Muscle layer of duodenum (tissue), 2 donors: ENCODE data around the gene RNLS.

Source experiments
- H3K27ac ChIP-seq: one replicate; pipeline ENCODE4 v1.7.0; 2013; ENCODE audit warnings: mild to moderate bottlenecking, low read length
- H3K27me3 ChIP-seq: one replicate; pipeline ENCODE4 v1.7.0; 2013; ENCODE audit warnings: low read depth, mild to moderate bottlenecking, control low read depth, low read length
- H3K36me3 ChIP-seq, 2 donors: one replicate each; pipeline ENCODE4 v1.7.0; 2013; ENCODE audit warnings: low read length in 2 of 2, control low read depth in 1 of 2, mild to moderate bottlenecking in 1 of 2; ENCODE audit not compliant: insufficient read depth in 2 of 2, control insufficient read depth in 1 of 2
- H3K4me1 ChIP-seq, 2 donors: one replicate each; pipeline ENCODE4 v1.7.0; 2013; ENCODE audit warnings: low read length in 2 of 2, mild to moderate bottlenecking in 2 of 2, control low read depth in 1 of 2, moderate library complexity in 1 of 2; ENCODE audit not compliant: insufficient read depth in 2 of 2, control insufficient read depth in 1 of 2
- H3K4me3 ChIP-seq, 2 donors: one replicate each; pipeline ENCODE4 v1.7.0; 2013; ENCODE audit warnings: low read length in 2 of 2, low read depth in 1 of 2, mild to moderate bottlenecking in 1 of 2
- H3K9me3 ChIP-seq, 2 donors: one replicate each; pipeline ENCODE4 v1.7.0; 2013; ENCODE audit warnings: low read length in 2 of 2, control low read depth in 1 of 2, mild to moderate bottlenecking in 1 of 2; ENCODE audit not compliant: control insufficient read depth in 1 of 2
- donor health status: healthy.

The RNLS gene

GRCh38 chr10:88471899-88472298 lies 111.2 kb downstream of the RNLS start:
- no peak overlapping the region for H3K27ac ChIP-seq
- no peaks in the 10 kb centered on the region for H3K36me3 ChIP-seq
- H3K9me3 ChIP-seq: no peaks in the 10 kb centered on the region
- peaks cover 0 to 4% of the 10 kb centered on the region in 2 donors for H3K4me1 ChIP-seq
- no peak overlapping the region for H3K4me3 ChIP-seq
- H3K27me3 ChIP-seq: no peaks in the 10 kb centered on the region

GRCh38 chr10:88467835-88468485 lies 115.2 kb downstream of the RNLS start:
- H3K4me1 ChIP-seq: no peaks in the 10 kb centered on the region
- H3K4me3 ChIP-seq: no peak overlapping the region
- H3K27me3 ChIP-seq: no peaks in the 10 kb centered on the region
- H3K27ac ChIP-seq: no peak overlapping the region
- H3K36me3 ChIP-seq: no peaks in the 10 kb centered on the region
- H3K9me3 ChIP-seq: no peaks in the 10 kb centered on the region

DNA sequence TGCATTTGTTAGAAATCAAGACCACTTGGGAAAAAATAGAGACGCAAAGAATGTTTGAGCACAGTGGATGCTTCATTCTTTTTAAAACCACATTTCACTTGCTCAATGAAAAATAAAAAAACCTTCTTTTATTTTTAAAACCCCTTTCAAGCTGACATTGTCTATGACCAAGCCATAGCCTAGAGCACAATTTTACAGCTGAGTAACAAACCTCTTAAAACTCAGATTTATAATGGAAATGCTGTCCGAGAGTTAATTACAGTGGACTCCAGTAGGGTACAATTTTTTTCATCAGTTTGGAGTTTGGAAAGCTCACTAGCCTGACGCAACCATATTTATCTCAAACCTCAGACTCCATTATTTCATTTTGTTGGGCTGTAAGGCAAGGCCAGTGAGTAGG lies 116.3 kb downstream of the RNLS start:
- no peaks in the 10 kb centered on the region for H3K27me3 ChIP-seq
- no peak overlapping the region for H3K4me3 ChIP-seq
- H3K4me1 ChIP-seq: no peaks in the 10 kb centered on the region
- H3K9me3 ChIP-seq: no peaks in the 10 kb centered on the region
- H3K27ac ChIP-seq: no peak overlapping the region
- H3K36me3 ChIP-seq: no peaks in the 10 kb centered on the region

DNA sequence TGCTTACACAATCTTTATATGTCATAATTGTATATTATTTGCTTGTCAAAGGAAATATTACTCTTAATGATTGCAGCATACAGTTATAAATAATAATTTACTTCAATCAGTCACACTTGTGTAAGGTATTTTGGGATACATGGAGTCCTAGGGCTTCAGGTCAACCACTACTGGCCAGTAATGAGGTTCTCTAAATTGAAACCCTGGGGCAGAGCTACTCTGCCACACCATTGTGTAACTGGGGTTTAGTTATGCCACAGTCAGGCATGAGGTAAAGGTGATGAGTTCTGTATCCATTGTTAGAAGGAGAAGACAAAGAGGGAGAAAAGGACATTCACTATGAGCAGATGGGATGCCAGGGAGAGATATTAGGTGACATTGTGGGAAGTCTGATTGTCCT lies 117.4 kb downstream of the RNLS start:
- Histone ChIP-seq H3K9me3 (no peaks in the 10 kb centered on the region), H3K4me1 (no peaks in the 10 kb centered on the region), H3K27ac (no peak overlapping the region), H3K4me3 (no peak overlapping the region), H3K36me3 (no peaks in the 10 kb centered on the region), H3K27me3 (no peaks in the 10 kb centered on the region)

- no peaks in the 10 kb centered on the region for H3K36me3 ChIP-seq
- no peaks in the 10 kb centered on the region for H3K9me3 ChIP-seq
- no peak overlapping the region for H3K4me3 ChIP-seq
- no peaks in the 10 kb centered on the region for H3K4me1 ChIP-seq
- H3K27ac ChIP-seq: no peak overlapping the region
- no peaks in the 10 kb centered on the region for H3K27me3 ChIP-seq
Measured at GRCh38 chr10:88463811-88464210, 119.3 kb downstream of the RNLS start.

- Histone ChIP-seq H3K27ac (no peak overlapping the region), H3K9me3 (no peaks in the 10 kb centered on the region), H3K27me3 (no peaks in the 10 kb centered on the region), H3K4me1 (no peaks in the 10 kb centered on the region), H3K4me3 (no peak overlapping the region), H3K36me3 (no peaks in the 10 kb centered on the region)
Measured at GRCh38 chr10:88461426-88461825, 121.7 kb downstream of the RNLS start.

- no peaks in the 10 kb centered on the region for H3K27me3 ChIP-seq
- no peak overlapping the region for H3K4me3 ChIP-seq
- H3K4me1 ChIP-seq: no peaks in the 10 kb centered on the region
- no peaks in the 10 kb centered on the region for H3K9me3 ChIP-seq
- H3K27ac ChIP-seq: no peak overlapping the region
- no peaks in the 10 kb centered on the region for H3K36me3 ChIP-seq
Measured at GRCh38 chr10:88459530-88459929, 123.6 kb downstream of the RNLS start.

- Histone ChIP-seq H3K27me3 (no peaks in the 10 kb centered on the region), H3K27ac (no peak overlapping the region)
Measured at GRCh38 chr10:88458209-88458608, 124.9 kb downstream of the RNLS start.

GRCh38 chr10:88457660-88458059 lies 125.5 kb downstream of the RNLS start:
- H3K9me3 ChIP-seq: no peaks in the 10 kb centered on the region
- H3K4me1 ChIP-seq: no peaks in the 10 kb centered on the region
- no peak overlapping the region for H3K27ac ChIP-seq
- H3K4me3 ChIP-seq: no peak overlapping the region
- H3K27me3 ChIP-seq: no peaks in the 10 kb centered on the region
- no peaks in the 10 kb centered on the region for H3K36me3 ChIP-seq

More at GRCh38 chr10:88458209-88458608, 124.9 kb downstream of the RNLS start:
- Histone ChIP-seq H3K4me3 (no peak overlapping the region), H3K36me3 (no peaks in the 10 kb centered on the region), H3K4me1 (no peaks in the 10 kb centered on the region), H3K9me3 (no peaks in the 10 kb centered on the region)

DNA sequence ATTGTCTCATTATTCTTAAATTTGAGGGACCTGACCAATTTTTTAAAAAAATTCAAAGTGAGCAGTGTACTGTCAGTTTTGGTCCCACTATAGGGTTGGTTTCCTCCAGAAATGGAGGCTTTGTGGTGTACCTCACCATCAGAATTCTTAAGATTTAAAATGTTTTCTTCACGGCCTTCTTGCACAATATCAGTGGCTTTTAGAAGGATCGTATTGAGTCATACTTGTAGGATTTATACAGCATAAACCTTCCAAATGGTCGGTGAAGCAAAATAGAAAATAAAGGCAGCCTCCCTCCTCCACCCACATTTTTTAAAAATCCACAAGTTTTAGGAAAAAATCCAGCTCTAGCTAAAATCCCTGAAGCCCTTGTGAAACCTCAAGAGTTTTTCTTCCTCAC lies 126.4 kb downstream of the RNLS start:
- H3K27me3 ChIP-seq: no peaks in the 10 kb centered on the region
- no peaks in the 10 kb centered on the region for H3K4me1 ChIP-seq
- H3K9me3 ChIP-seq: no peaks in the 10 kb centered on the region
- no peak overlapping the region for H3K4me3 ChIP-seq
- H3K27ac ChIP-seq: no peak overlapping the region
- H3K36me3 ChIP-seq: no peaks in the 10 kb centered on the region

- Histone ChIP-seq H3K4me3 (no peak overlapping the region), H3K36me3 (no peaks in the 10 kb centered on the region), H3K27ac (no peak overlapping the region), H3K27me3 (no peaks in the 10 kb centered on the region), H3K9me3 (no peaks in the 10 kb centered on the region), H3K4me1 (no peaks in the 10 kb centered on the region)
Measured at GRCh38 chr10:88455831-88456230, 127.3 kb downstream of the RNLS start.

DNA sequence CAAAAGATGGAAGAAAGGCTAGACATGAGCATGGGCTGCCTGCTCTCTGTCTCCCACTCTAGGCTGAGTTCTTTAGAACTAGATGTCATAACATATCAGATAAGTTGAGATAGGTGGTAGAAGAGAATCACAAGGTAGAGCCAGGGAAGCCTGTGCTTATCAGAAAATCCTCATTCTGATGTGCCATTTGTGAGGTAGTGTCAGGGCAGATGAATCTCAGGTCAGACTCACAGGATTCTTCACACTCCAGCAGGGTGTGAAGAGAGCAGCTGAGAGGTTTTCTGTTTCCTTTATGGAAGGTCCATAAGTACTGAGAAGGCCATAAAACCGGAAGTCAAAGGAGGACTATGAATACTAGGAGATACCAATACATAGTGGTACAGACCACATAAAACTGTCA lies 132.9 kb downstream of the RNLS start:
- Histone ChIP-seq H3K4me3 (no peak overlapping the region), H3K9me3 (no peaks in the 10 kb centered on the region), H3K27me3 (no peaks in the 10 kb centered on the region), H3K27ac (no peak overlapping the region), H3K36me3 (no peaks in the 10 kb centered on the region), H3K4me1 (no peaks in the 10 kb centered on the region)
